ENCODE data around the gene KCNH3.
"Not testable (repeated sequence)": the region's sequence is repeated elsewhere in the genome, so short reads cannot be mapped to it uniquely, and the experiment has no call there.

Gene KCNH3, protein sequence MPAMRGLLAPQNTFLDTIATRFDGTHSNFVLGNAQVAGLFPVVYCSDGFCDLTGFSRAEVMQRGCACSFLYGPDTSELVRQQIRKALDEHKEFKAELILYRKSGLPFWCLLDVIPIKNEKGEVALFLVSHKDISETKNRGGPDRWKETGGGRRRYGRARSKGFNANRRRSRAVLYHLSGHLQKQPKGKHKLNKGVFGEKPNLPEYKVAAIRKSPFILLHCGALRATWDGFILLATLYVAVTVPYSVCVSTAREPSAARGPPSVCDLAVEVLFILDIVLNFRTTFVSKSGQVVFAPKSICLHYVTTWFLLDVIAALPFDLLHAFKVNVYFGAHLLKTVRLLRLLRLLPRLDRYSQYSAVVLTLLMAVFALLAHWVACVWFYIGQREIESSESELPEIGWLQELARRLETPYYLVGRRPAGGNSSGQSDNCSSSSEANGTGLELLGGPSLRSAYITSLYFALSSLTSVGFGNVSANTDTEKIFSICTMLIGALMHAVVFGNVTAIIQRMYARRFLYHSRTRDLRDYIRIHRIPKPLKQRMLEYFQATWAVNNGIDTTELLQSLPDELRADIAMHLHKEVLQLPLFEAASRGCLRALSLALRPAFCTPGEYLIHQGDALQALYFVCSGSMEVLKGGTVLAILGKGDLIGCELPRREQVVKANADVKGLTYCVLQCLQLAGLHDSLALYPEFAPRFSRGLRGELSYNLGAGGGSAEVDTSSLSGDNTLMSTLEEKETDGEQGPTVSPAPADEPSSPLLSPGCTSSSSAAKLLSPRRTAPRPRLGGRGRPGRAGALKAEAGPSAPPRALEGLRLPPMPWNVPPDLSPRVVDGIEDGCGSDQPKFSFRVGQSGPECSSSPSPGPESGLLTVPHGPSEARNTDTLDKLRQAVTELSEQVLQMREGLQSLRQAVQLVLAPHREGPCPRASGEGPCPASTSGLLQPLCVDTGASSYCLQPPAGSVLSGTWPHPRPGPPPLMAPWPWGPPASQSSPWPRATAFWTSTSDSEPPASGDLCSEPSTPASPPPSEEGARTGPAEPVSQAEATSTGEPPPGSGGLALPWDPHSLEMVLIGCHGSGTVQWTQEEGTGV

DNA sequence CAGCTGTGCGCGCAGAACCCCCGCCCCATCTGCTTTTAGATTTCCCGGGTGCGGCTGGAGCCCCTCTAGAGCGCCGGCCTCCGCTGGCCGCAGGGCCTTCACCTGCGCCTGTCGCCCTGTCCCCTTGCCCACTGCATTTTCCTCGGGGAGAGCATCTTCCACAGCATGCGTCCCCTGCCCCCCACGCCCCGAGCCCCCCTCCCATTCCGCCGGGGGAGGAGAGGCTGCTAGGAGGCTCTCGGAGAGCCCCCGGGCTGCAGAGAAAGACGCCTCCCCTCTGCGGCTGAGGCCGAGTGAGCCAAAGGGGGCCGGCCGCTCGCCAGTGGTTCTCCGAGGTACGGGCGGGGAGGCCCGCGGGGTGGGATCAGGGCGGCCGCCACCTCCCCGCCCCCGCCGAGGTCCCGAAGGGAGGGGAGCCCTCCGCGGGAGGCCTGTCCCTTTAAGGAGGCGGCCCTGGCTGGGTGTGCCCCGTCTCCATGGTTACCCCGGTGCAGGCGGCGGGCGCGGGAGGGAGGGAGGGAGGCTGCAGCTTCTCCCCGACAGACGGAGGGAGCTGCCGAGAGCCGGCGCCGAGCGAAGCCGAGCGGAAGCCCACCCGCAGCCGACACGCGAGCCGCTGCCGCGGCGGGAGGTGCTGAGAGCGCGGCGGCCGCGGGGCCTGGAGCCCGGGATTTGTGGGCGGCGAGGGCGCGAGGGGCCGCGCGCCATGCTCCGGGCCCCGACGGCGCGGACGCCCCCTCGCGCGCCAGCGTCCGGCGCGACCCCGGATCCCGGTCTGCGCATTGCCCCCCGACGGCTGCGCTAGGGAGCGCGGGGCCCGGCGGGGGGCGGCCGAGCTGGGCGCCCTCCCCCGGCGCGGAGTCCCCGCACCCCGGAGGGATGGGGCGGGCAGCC lies at the start of gene KCNH3:
KCNH3 (plus strand) TSS at position 521 of the 894 bp plus-strand sequence. CDS start 387 bp downstream, outside the sequence.
- intact Hi-C loops (cut with DNase I): no loop called here

GRCh38 chr12:49489154-49489553 lies 49.7 kb upstream of the KCNH3 start:
- DNase-seq: no peak

More for the DNA sequence above, at the start of gene KCNH3:
- DNase-seq: peak; percentile 63 to 98 (median 90)

DNA sequence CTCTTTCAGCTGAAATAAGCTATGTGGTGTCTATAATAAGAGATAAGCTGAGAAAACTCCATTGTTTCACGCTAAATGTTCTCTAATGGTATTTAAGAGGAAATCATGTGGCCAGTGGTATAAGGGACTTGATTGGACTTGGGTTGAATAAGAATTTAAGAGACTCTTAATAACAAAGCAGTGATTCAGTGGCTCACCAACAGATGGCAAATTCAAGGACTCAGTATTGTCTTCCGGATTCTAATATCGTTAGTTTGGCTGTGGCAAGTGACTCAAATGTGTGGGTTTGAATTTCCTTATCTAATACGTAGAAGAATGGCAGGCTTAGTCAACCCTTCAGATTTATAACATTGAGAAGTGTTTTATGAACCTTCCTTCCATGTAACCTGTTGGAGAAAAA lies 49.1 kb upstream of the KCNH3 start:
- intact Hi-C loops (cut with DNase I): no loop called here

More at GRCh38 chr12:49489154-49489553, 49.7 kb upstream of the KCNH3 start:
- intact Hi-C loops (cut with DNase I): no loop called here

DNA sequence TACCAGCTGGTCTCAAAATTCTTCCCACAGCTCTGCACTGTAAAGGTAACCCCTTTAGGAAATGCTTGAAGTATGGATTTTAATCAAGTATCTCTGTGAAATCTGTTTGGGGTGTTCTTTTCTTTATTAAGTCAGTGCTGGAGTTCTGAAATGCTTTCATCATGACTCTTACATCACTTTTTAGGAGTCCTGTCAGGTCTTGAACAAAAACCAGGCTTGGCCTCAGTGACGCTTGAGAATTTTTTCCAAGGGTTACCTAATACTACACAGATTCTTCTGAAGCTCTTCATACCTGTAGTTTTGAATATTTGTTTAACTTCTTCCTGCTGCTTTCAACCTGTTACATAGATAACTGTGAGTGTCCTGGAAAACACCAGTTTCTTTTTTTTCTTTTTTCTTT lies 47.0 kb upstream of the KCNH3 start:
- DNase-seq: no peak
- intact Hi-C loops (cut with DNase I): no loop called here

More for the DNA sequence above, 49.1 kb upstream of the KCNH3 start:
- no peak for DNase-seq

DNA sequence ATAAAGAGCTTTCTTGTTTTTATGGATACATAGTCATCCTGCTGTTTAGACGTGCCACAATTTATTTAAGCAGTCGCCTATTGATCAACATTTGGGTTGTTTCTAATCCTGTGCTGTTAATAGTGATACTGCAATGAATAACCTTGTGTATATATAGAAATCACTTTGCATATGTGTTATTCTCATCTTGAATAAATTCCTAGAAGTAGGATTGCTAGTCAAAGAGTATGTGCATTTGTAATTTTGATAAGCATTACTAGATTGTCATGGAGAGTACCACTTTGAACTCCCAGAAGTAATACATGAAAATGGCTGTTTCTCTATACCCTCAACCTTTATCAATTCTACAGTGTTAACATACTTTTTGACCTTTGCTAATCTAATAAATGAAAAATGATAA lies 44.9 kb upstream of the KCNH3 start:
- intact Hi-C loops (cut with DNase I): no loop called here
- DNase-seq: no peak

DNA sequence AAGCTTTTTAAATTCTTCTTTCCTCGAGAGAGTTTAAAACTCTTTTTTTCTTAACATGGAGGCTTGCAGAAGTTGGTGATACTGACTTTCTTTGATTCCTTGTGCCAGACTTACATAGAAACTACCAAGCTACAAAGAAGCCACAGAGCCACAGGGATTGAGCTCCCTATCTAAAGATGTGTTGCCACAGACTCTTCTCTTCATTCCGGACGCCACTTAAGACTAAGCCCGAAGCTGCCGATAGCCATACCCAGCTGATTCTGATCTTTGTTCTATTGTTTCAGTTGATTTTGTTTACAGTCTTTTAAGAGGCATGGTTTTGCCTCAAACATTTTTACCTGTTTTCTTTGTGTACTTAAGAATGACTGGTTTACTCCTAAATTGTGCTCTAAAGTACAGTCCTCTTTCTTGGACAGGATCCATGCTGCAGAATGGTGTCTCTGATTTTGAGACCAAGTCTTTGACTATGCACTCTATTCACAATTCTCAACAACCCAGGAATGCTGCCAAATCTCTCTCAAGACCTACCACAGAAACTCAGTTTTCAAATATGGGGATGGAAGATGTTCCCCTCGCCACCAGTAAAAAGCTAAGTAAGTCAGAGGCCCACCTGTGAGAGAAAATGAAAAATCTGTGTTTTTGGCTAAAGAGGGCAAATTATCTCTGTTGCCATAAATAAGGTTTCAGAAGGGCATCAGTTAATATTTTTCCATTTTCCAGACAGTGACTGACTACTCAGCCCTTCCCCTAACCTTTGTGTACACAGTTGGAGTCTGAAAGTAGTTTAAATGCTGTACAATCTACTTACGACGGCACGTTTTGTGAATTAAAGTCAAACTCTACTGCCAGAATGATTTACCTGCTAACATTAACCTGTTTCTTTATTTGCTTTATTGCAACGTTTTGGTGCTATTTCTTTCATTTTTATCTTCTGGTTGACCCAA lies 42.1 kb upstream of the KCNH3 start:
- DNase-seq: no peak
- intact Hi-C loops (cut with DNase I): no loop called here

GRCh38 chr12:49501895-49502294 lies 36.9 kb upstream of the KCNH3 start:
- intact Hi-C loops (cut with DNase I): no loop called here
- no peak for DNase-seq

DNA sequence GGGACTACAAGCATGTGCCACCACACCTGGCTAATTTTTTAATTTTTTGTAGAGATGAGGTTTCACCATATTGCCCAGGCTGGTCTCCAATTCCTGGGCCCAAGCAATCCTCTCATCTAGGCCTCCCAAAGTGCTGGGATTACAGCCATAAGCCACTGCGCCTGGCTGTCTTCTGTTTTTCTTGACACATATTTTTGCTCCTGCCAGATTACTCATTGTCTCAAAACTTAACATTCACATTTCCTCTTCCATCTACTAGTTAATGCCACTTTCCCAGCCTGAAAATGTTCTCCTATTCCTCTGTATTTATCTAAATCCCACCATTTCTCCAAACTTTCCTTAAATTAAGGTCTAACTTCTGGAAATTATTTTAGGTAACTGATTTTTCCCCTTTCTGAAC lies 36.2 kb upstream of the KCNH3 start:
- intact Hi-C loops (cut with DNase I): no loop called here

GRCh38 chr12:49503674-49504180 lies 35.1 kb upstream of the KCNH3 start:
- DNase-seq: no peak
- intact Hi-C loops (cut with DNase I): no loop called here

More for the DNA sequence above, 36.2 kb upstream of the KCNH3 start:
- DNase-seq: no peak

DNA sequence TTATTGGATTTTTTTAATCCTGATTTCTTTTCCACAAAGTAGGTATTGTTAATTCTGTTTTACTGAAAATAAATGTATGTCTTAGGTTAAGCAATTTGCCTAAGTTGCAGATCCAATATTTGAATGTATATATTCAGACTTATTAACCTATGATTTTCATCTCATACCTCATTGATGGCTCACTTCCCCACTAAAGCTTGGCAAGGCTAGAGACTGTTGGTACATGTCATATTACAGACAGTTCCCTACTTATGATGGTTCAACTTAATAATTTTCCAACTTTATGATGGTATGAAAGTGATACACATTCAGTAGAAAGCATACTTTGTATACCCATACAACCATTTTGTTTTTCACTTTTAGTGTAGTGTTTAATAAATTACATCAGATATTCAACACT lies 33.2 kb upstream of the KCNH3 start:
- no peak for DNase-seq
- intact Hi-C loops (cut with DNase I): no loop called here

DNA sequence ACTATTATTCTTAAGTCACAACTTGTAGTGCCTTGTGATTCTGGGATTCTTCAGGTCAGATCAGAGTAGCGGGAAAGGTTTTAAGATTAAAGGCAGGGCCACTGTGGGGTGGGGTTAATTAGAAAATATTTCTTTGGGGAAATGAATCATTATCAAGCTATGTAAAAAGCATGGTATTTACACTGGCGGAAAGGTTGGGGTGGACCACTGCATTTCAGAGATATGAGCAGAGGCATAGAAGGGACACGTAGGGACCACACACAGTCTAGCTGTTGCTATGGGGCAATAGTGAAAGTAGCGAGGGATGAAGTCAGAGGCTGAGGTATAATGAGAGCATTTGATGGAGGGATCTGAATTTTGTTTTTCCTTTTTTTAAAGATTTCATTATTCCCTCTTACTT lies 31.7 kb upstream of the KCNH3 start:
- no peak for DNase-seq
- intact Hi-C loops (cut with DNase I): no loop called here

DNA sequence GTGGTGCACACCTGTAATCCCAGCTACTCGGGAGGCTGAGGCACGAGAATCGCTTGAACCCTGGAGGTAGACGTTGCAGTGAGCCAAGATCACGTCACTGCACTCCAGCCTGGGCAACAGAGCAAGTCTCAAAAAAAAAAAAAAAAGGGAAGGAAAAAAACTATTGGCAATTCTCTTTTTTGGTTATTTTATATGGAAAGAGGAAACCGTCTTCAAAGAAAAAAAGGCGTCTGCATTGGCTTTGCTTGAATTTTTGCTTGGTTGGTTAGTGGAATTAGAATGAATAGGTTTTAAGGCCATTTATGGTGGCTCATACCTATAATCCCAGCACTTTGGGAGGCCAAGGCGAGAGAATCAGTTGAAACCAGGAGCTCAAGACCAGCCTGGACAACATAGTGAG lies 29.1 kb upstream of the KCNH3 start:
- intact Hi-C loops (cut with DNase I); DNase-seq: not testable (repeated sequence)

- DNase-seq: no peak
- intact Hi-C loops (cut with DNase I): no loop called here
Measured at GRCh38 chr12:49511410-49511809, 27.4 kb upstream of the KCNH3 start.

- intact Hi-C loops (cut with DNase I): no loop called here
- DNase-seq: no peak
Measured at GRCh38 chr12:49512546-49512945, 26.3 kb upstream of the KCNH3 start.

- intact Hi-C loops (cut with DNase I): loop anchor here (2.0 kb wide), 1 partner anchor 156 kb away; no protein-coding TSS in a partner anchor
- no peak for DNase-seq
Measured at GRCh38 chr12:49515266-49515665, 23.6 kb upstream of the KCNH3 start.

DNA sequence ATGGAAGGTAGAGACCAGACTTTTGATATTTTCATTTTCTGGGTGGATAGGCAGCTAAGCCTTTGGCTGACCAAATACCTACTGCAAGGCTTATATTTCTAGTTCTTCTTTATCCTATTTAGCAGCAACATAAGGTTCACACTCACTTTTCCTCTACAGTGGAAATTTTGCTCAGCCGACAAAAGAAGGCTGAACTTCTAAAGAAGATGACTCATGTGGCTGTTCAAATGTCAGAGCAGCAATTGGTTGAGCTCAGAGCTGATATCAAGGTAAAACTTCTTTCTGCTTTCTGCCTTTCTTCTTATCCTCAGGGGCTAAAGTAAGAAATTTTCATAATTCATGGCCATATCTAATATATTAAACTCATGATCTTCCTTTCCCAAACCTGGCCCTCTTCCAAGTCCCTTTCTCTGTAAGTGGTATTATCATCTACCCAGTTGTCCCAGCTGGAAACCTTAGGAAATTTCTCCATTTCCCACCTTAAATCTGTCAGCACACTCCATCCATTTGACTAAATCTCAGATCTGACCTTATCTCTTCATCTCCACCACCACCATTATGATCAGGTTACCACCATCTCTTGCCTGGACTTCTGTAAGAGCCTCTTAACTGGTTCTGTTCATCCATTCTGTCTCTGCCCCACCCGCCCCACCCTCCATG lies 19.8 kb upstream of the KCNH3 start:
- DNase-seq: no peak
- intact Hi-C loops (cut with DNase I): no loop called here

GRCh38 chr12:49519574-49519936 lies 19.3 kb upstream of the KCNH3 start:
- intact Hi-C loops (cut with DNase I): no loop called here

DNA sequence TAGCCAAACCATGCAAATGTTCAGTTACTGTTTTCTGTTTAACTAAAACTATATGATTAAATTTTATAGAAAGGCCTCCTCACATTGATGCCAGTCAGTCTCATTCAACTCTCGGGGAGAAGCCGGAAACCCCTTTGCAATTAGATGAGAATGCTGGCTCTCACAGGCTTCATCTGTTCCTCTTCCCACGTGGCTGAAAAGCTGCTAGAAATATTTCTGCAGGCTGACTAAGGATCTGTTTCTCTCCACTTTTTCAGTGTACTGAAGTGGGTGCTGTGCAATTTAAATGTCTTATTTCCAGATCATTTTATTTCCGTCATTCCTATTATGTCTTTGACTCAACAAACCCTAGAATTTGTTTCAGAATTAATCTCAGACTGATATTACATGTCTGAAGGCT lies 17.4 kb upstream of the KCNH3 start:
- intact Hi-C loops (cut with DNase I): no loop called here
- no peak for DNase-seq

More at GRCh38 chr12:49519574-49519936, 19.3 kb upstream of the KCNH3 start:
- no peak for DNase-seq

Measured in posterior cingulate gyrus (tissue), 11 donors.